Stimulated activated CD4-positive, alpha-beta T cell treated with anti-CD3 and anti-CD28 coated beads, Interleukin-15, amount 100 ng/mL, for 1 hour (primary cell): ENCODE data around the gene PLXNA1.

Experiments
- DNase-seq, 2 donors: peaks; one replicate each; pipeline ENCODE4 v3.0.0-alpha.2; 2020; ENCODE audit warnings: low read depth in 1 of 2, low spot score in 1 of 2

PLXNA1 gene

GRCh38 chr3:126985132-126985985 is 2.4 kb downstream of the PLXNA1 start:
- DNase-seq: no peak

GRCh38 chr3:126986001-126986400 is 3.1 kb downstream of the PLXNA1 start:
- DNase-seq: no peak

DNA sequence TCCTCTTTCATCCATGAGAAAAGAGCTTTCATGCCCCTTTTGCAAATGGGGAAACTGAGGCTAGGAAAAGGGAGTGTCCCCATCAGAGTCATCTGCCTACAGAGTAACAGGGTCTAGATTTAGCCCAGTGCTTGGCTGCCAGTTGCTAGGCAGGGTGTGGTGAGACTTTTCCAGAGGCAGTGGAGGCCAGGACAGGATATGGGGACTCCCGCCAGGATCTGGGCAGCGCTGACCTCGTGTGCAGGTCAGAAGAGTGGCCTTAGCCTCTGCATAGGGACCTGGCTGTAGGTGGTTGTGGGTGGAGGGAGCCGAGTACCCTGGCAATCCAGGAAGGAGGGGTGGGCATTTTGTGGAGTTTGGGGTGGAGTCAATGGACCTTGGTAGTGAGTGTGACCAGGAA is 4.2 kb downstream of the PLXNA1 start:
- DNase-seq: no peak

DNA sequence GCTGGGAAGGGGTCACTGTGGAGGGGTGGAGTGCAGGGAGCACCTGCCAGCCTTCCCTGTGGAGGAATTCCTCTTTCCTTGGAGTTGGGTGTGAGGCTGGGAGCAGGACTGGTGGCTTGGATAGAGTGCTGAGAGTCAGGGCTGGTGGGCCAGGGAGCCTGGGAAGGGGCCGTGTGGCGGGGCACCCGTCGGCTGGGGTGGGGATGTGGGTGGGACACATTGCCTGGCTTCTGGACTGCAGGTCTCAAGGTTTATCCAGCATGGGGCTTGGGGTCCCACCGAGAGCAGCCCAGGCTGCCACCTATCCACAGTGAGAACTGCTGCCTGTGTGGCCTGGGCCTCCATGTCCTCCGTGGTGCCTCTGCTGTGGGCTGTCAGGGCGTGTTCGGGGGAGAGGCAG is 4.7 kb downstream of the PLXNA1 start:
- DNase-seq: no peak

GRCh38 chr3:126988451-126989021 is 5.6 kb downstream of the PLXNA1 start:
- no peak for DNase-seq

DNA sequence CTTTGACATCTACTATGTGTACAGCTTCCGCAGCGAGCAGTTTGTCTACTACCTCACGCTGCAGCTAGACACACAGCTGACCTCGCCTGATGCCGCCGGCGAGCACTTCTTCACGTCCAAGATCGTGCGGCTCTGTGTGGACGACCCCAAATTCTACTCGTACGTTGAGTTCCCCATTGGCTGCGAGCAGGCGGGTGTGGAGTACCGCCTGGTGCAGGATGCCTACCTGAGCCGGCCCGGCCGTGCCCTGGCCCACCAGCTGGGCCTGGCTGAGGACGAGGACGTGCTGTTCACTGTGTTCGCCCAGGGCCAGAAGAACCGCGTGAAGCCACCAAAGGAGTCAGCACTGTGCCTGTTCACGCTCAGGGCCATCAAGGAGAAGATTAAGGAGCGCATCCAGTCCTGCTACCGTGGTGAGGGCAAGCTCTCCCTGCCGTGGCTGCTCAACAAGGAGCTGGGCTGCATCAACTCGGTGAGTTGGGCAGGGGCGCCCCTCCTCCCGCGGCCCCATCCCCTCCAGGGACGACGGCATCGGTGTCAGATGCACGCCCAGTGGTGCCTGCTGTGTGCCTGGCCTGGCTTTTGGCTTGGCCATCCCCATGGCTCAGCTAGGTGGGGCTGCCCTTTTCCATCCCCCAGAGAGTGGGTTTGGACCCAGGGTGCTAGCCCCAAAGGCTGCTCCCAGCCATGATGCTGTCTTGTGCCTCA is 6.6 kb downstream of the PLXNA1 start:
- DNase-seq: no peak

GRCh38 chr3:126990024-126990700 is 7.2 kb downstream of the PLXNA1 start:
- DNase-seq: no peak

DNA sequence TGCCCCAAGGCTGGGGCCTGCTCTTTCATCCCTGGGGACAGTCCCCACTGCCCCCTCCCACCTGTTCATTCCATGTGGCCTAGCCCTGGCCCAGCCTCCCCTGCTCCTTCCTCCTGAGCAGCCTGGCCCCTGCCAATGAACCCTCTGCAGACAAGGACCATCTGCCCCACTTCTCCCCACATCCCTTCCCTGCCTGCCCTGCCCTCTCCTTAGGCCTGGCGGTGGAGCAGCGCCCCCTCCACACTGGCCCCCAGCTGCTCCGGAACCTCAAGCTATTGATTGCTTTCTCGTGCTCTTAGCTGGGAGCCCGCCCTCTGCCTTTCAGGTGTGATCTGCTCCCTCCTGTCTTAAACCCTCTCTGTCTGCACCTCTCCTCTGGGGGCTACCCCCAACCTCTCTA is 8.0 kb downstream of the PLXNA1 start:
- DNase-seq: no peak

DNA sequence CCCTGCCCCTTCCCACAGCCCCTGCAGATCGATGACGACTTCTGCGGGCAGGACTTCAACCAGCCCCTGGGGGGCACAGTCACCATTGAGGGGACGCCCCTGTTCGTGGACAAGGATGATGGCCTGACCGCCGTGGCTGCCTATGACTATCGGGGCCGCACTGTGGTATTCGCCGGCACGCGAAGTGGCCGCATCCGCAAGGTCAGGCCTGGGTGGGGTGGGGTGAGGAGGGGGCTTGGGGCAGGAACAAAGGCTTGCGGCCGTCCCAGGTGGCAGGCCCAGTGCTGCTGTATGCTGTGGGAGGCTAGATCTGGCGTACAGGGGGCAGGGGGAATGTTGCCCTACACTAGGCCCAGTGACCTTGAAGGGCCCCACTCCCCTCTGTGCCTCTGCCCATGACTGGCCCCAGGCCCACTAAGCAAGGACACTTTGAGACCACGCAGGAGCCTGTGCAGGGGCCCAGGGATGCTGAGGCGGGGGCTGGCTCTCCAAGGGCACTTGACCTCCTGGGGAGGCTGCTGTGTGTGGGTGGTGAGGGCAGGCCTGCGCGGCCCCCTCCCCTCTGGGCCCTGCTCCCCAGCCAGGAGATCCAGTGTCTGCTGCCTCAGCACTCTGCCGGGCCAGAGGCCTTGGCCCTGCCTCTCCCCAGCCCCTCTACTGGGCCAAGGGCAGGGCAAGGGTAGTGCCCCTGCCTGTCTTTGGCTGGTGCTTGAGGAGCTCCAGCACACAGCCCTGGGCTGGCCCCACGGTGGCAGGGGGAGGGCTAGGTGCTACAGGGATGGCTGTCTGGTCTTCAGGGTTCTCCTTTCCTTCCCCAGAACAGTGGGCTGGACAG is 8.7 kb downstream of the PLXNA1 start:
- no peak for DNase-seq

- no peak for DNase-seq
Observed at GRCh38 chr3:126992216-126992615, 9.3 kb downstream of the PLXNA1 start.

DNA sequence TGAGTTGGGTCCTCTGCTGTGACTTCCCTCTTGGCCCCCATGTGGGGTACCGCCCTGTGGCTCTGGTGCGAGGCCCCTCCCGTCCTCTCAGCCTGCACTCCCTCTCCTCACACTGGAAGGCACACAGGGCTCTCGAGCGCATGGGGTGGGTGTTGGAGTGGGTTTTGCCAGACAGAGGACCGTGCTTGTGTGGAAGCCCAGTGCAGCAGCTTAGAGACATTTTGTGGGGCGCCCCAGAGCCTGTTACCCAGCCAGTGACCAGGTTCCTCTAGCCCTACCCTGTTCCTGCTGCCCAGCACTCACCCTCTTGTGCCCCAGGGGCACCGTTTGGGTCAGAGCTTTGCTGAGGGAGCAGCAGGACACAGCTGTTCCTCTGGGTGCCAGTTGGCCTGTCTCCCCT is 9.9 kb downstream of the PLXNA1 start:
- no peak for DNase-seq

GRCh38 chr3:126993436-126993835 is 10.5 kb downstream of the PLXNA1 start:
- no peak for DNase-seq

GRCh38 chr3:126994661-126995245 is 11.8 kb downstream of the PLXNA1 start:
- DNase-seq: no peak

- no peak for DNase-seq
Observed at GRCh38 chr3:126995254-126995780, 12.4 kb downstream of the PLXNA1 start.

GRCh38 chr3:126995926-126996512 is 13.1 kb downstream of the PLXNA1 start:
- no peak for DNase-seq

DNA sequence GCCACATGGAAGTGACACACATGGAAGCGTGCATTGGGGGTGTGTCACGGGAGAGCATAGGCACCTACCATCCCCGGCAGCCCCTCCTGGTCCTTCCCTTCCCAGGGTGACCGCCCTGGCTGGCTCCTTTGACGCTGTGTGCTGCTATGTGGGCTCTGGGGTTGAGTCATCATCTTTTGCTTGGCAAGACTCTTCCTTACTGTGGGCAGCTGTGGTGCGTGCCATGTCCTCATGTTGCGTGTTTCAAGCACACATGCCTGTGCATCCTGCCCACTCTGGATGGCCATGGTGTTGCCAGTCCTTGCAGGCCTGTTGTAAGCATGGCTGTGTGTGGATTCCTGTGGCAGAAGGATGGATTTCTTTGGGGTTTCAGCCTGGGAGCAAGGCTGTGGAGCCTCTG is 14.0 kb downstream of the PLXNA1 start:
- no peak for DNase-seq

DNA sequence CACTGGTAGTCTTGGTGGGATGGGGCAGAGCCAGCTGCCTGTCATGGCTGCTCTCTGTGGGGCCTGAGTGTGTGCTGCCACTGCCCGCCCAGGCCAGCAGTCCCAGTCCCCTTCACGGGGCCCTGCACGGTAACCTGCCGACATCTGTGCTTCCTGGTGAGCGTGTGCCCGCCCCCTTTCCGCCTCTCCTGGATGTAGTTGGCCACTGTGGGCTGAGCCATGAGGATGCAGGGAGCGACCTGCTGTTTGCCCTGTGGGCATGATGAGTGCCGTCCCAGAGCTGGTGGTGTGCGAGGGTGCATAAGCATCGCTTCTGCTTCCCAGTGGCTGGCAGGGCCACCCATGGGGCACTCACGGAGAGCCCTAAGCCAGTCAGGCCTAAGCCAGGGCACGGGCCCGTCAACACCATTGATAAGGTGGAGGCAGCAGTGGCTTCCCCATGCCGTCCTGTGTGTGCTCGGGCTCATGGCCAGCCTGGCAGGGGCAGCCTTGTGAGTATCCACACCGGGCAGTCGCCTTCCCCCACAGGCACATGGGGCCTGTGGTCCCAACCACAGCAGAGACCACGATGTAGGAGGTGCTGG is 14.6 kb downstream of the PLXNA1 start:
- no peak for DNase-seq

DNA sequence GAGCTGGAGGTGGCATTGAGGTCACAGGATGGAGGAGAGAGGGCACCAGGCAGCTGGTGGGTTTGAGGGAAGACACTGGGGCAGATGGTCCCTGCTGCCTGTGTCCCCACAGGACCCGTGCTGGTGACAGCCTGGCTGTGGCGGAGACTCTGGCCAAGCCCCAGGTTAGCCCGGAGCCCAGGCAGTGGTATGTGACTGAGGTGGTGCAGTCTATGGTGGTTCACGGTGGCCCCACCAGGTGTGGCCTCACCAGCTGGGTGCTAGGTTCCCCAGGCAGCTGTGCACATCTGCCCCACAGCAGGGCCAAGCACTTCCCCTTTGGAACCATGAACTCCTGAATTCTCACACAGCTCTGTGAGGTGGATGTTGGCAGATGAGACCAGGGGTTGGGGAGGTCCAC is 15.4 kb downstream of the PLXNA1 start:
- DNase-seq: no peak

GRCh38 chr3:126998728-126999127 is 15.8 kb downstream of the PLXNA1 start:
- no peak for DNase-seq
